Measurements from ENCODE around the gene NDUFA8. TPM values are rescaled to one million over a fixed set of nuclear protein-coding genes. Genes with fewer than 3 reads are reported as not detected.

Gene NDUFA8
- total and polyA plus RNA-seq, 2 donors (not counting 1 experiment from before 2014, with no cell fraction given) = 26.6 to 90.2 TPM

DNA sequence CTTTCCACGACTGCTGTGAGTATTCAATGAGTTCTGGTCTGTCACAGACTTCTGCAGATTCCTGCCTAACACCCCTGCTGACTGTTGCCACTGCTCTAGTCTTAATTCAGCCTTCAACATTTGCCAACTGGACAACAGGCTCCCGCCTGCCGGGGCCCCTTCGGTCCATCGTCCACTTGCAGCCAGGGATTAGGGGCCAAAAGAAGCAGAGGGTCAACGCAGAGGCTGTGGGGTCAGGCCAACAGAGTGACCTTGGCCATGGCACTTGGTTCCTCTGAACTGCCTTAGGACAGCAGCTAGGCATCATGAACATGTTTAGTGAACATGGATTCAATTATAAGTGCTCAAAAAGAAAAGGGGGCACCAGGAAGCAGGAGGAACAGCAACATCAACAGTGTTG lies 28.8 kb upstream of the NDUFA8 start:
- H3K27me3 ChIP-seq (ENCODE audit: control insufficient read depth, insufficient read depth, low read length) = peaks cover 6% of the 10 kb centered on the region
- no peak for DNase-seq (ENCODE audit: low read depth in 2 of 2)
- no peak overlapping the region for H2AFZ ChIP-seq (ENCODE audit: low read length)
- no peak overlapping the region for H3K27ac ChIP-seq (ENCODE audit: insufficient read depth, low read length)
- no peak overlapping the region for H3K4me3 ChIP-seq (replicated peaks in 1 of 4; ENCODE audit: control extremely low read depth in 1 of 4, insufficient read depth in 1 of 4, low read depth in 3 of 4, low read length in 4 of 4)
- TF ChIP-seq, protein P1, sequence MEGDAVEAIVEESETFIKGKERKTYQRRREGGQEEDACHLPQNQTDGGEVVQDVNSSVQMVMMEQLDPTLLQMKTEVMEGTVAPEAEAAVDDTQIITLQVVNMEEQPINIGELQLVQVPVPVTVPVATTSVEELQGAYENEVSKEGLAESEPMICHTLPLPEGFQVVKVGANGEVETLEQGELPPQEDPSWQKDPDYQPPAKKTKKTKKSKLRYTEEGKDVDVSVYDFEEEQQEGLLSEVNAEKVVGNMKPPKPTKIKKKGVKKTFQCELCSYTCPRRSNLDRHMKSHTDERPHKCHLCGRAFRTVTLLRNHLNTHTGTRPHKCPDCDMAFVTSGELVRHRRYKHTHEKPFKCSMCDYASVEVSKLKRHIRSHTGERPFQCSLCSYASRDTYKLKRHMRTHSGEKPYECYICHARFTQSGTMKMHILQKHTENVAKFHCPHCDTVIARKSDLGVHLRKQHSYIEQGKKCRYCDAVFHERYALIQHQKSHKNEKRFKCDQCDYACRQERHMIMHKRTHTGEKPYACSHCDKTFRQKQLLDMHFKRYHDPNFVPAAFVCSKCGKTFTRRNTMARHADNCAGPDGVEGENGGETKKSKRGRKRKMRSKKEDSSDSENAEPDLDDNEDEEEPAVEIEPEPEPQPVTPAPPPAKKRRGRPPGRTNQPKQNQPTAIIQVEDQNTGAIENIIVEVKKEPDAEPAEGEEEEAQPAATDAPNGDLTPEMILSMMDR (conservative IDR thresholded peaks at IDR 0.05 in 1 of 2, IDR thresholded peaks at IDR 0.05 in 1 of 2; ENCODE audit: low read depth in 1 of 2, low read length in 2 of 2) = no peak
- TF ChIP-seq EZH2 (IDR thresholded peaks at IDR 0.05; ENCODE audit: low read length, missing control alignments) = no peak
- peaks cover 3% of the 10 kb centered on the region for H3K4me1 ChIP-seq (ENCODE audit: control insufficient read depth, extremely low read depth, insufficient read depth, low read length)
- no peaks in the 10 kb centered on the region for H3K36me3 ChIP-seq (ENCODE audit: control insufficient read depth, insufficient read depth, low read length)
- no peak overlapping the region for H3K4me2 ChIP-seq (ENCODE audit: extremely low read depth, insufficient read depth, low read length)
- no peaks in the 10 kb centered on the region for H4K20me1 ChIP-seq (ENCODE audit: control insufficient read depth, extremely low read depth, insufficient read depth, low read length)
- H3K79me2 ChIP-seq (ENCODE audit: control insufficient read depth, insufficient read depth, low read length) = no peaks in the 10 kb centered on the region
- H3K9me3 ChIP-seq (ENCODE audit: control insufficient read depth, insufficient read depth, low read depth, low read length) = no peaks in the 10 kb centered on the region
- H3K9ac ChIP-seq (ENCODE audit: insufficient read depth, low read length) = no peak overlapping the region

DNA sequence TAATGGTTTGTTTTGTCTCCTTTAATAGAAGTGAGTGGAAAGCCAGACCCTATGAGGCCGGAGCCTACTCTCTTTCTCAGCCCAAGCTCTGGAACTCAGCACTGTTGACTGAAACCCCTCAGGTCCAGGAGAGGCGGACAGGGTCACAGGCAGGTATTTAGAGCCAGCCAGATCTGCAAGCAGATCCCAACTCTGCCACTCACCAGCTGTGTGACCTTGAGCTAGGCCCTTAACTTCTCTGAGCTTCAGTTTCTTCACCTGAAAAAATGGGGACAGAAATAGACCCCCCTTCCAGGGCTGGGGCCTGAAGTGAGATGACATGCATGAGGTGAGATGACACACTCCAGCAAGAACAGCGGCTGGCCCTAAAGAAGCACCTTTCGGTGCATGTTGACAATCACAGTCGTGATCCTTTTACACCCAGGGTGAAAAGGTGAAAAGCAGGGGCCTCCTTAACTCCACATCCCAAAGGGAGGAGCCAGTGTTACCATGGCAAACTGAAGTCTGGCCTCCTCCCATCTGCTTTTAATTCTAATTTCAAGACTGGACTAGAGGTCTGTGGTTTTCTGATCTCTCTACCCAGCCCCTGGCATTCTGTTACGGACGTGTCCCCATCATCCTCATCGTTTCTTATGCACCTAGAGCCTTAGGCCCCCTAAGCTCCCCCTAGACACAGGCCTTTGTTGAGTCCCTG lies 27.3 kb upstream of the NDUFA8 start:
- H3K4me2 ChIP-seq (ENCODE audit: extremely low read depth, insufficient read depth, low read length) = no peak overlapping the region
- TF ChIP-seq EZH2 (IDR thresholded peaks at IDR 0.05; ENCODE audit: low read length, missing control alignments) = no peak
- TF ChIP-seq, protein P1 (conservative IDR thresholded peaks at IDR 0.05 in 1 of 2, IDR thresholded peaks at IDR 0.05 in 1 of 2; ENCODE audit: low read depth in 1 of 2, low read length in 2 of 2) = no peak
- H3K4me1 ChIP-seq (ENCODE audit: control insufficient read depth, extremely low read depth, insufficient read depth, low read length) = peaks cover 3% of the 10 kb centered on the region
- no peaks in the 10 kb centered on the region for H3K79me2 ChIP-seq (ENCODE audit: control insufficient read depth, insufficient read depth, low read length)
- H3K9ac ChIP-seq (ENCODE audit: insufficient read depth, low read length) = no peak overlapping the region
- no peak for DNase-seq (ENCODE audit: low read depth in 2 of 2)
- no peak overlapping the region for H3K27ac ChIP-seq (ENCODE audit: insufficient read depth, low read length)
- H3K36me3 ChIP-seq (ENCODE audit: control insufficient read depth, insufficient read depth, low read length) = no peaks in the 10 kb centered on the region
- H4K20me1 ChIP-seq (ENCODE audit: control insufficient read depth, extremely low read depth, insufficient read depth, low read length) = no peaks in the 10 kb centered on the region
- peaks cover 15% of the 10 kb centered on the region for H3K27me3 ChIP-seq (ENCODE audit: control insufficient read depth, insufficient read depth, low read length)
- no peak overlapping the region for H2AFZ ChIP-seq (ENCODE audit: low read length)
- H3K9me3 ChIP-seq (ENCODE audit: control insufficient read depth, insufficient read depth, low read depth, low read length) = no peaks in the 10 kb centered on the region
- no peak overlapping the region for H3K4me3 ChIP-seq (replicated peaks in 1 of 4; ENCODE audit: control extremely low read depth in 1 of 4, insufficient read depth in 1 of 4, low read depth in 3 of 4, low read length in 4 of 4)

DNA sequence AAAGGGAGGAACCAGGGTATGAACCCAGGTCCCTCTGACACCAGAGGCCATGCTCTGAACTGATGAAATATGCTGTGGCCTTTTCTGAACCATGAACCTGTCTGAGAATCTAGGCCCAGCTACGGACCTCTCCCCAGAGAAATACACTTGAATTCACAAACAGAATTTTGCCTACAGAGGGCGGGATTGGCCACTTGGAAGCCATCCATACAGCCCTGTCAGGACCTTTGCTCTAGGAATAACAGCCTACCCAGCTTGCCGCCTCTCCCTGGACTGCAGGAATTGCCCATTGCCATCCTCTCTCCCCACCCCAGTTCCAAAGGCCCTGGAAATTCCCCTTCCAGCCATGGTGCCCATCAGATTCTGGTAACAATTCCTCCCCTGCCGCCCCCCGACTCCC lies 26.7 kb upstream of the NDUFA8 start:
- DNase-seq (ENCODE audit: low read depth in 2 of 2) = no peak
- no peak overlapping the region for H3K4me3 ChIP-seq (replicated peaks in 1 of 4; ENCODE audit: control extremely low read depth in 1 of 4, insufficient read depth in 1 of 4, low read depth in 3 of 4, low read length in 4 of 4)
- H3K79me2 ChIP-seq (ENCODE audit: control insufficient read depth, insufficient read depth, low read length) = no peaks in the 10 kb centered on the region
- peaks cover 3% of the 10 kb centered on the region for H3K4me1 ChIP-seq (ENCODE audit: control insufficient read depth, extremely low read depth, insufficient read depth, low read length)
- TF ChIP-seq, protein P1 (conservative IDR thresholded peaks at IDR 0.05 in 1 of 2, IDR thresholded peaks at IDR 0.05 in 1 of 2; ENCODE audit: low read depth in 1 of 2, low read length in 2 of 2) = no peak
- no peak for TF ChIP-seq EZH2 (IDR thresholded peaks at IDR 0.05; ENCODE audit: low read length, missing control alignments)
- no peaks in the 10 kb centered on the region for H3K9me3 ChIP-seq (ENCODE audit: control insufficient read depth, insufficient read depth, low read depth, low read length)
- H3K9ac ChIP-seq (ENCODE audit: insufficient read depth, low read length) = no peak overlapping the region
- H3K27ac ChIP-seq (ENCODE audit: insufficient read depth, low read length) = no peak overlapping the region
- H3K4me2 ChIP-seq (ENCODE audit: extremely low read depth, insufficient read depth, low read length) = no peak overlapping the region
- H3K27me3 ChIP-seq (ENCODE audit: control insufficient read depth, insufficient read depth, low read length) = peaks cover 18% of the 10 kb centered on the region
- H3K36me3 ChIP-seq (ENCODE audit: control insufficient read depth, insufficient read depth, low read length) = no peaks in the 10 kb centered on the region
- no peak overlapping the region for H2AFZ ChIP-seq (ENCODE audit: low read length)
- no peaks in the 10 kb centered on the region for H4K20me1 ChIP-seq (ENCODE audit: control insufficient read depth, extremely low read depth, insufficient read depth, low read length)

Measured in fibroblast of lung (primary cell).